A673 (cell line): Measurements from ENCODE around the gene DNAH9.

Source experiments
- EZH2 ChIP-seq: fragments of 200-600 bp; sonication (generic); IDR thresholded peaks from 2 replicates; pipeline ENCODE4 v1.6.1; 2017; ENCODE audit warnings: borderline replicate concordance, low read depth, mild to moderate bottlenecking, mixed read lengths, antibody characterized with exemption, low read length; ENCODE audit not compliant: poor library complexity, severe bottlenecking
- TF ChIP-seq, protein P1 (sequence below): fragments of 300-800, 200-600 bp; sonication (generic); conservative IDR thresholded peaks from 2 replicates; pipeline ENCODE4 v1.5.1; 2017; ENCODE audit warnings: low read depth, mild to moderate bottlenecking, antibody characterized with exemption, low read length, moderate library complexity, mixed read lengths

DNA sequence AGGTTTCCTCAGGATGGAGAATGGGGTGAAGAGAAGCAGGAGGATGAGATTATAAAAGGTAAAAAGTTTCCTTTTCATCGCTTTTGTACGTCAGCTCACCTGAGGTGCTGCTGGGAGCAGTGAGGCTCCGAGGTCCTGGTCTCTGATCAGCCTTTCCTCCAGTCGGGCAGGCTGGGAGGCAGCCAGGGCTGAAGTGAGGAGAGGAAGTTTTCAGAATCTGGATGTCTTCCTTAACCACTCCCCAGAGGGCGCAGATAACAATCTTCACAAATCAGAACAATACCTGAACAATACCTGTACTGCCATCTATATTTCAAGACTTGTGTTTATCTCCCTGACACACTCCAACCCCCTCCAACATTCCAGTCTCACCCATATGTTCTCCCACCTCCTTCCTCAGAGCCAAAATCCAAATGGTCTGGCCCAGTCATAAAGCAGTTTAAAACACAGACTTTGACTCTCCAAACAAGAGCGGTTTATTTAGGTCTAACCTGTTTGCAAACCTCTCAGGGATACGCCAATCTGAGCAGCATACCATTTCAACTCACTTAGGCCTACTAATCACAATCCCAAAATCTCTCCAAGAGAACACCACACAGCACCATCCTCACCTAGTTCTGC is 392.2 kb downstream of the DNAH9 start:
- TF ChIP-seq, protein P1, sequence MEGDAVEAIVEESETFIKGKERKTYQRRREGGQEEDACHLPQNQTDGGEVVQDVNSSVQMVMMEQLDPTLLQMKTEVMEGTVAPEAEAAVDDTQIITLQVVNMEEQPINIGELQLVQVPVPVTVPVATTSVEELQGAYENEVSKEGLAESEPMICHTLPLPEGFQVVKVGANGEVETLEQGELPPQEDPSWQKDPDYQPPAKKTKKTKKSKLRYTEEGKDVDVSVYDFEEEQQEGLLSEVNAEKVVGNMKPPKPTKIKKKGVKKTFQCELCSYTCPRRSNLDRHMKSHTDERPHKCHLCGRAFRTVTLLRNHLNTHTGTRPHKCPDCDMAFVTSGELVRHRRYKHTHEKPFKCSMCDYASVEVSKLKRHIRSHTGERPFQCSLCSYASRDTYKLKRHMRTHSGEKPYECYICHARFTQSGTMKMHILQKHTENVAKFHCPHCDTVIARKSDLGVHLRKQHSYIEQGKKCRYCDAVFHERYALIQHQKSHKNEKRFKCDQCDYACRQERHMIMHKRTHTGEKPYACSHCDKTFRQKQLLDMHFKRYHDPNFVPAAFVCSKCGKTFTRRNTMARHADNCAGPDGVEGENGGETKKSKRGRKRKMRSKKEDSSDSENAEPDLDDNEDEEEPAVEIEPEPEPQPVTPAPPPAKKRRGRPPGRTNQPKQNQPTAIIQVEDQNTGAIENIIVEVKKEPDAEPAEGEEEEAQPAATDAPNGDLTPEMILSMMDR = no peak
- no peak for TF ChIP-seq EZH2
